Stimulated activated CD4-positive, alpha-beta T cell treated with anti-CD3 and anti-CD28 coated beads, Interleukin-2, amount 100 ng/mL, for 48 hours (primary cell): ENCODE measurements around the gene UBA3.

Experiments
- DNase-seq, 2 donors: peaks; one replicate each; pipeline ENCODE4 v3.0.0-alpha.2; 2020

Gene UBA3

DNA sequence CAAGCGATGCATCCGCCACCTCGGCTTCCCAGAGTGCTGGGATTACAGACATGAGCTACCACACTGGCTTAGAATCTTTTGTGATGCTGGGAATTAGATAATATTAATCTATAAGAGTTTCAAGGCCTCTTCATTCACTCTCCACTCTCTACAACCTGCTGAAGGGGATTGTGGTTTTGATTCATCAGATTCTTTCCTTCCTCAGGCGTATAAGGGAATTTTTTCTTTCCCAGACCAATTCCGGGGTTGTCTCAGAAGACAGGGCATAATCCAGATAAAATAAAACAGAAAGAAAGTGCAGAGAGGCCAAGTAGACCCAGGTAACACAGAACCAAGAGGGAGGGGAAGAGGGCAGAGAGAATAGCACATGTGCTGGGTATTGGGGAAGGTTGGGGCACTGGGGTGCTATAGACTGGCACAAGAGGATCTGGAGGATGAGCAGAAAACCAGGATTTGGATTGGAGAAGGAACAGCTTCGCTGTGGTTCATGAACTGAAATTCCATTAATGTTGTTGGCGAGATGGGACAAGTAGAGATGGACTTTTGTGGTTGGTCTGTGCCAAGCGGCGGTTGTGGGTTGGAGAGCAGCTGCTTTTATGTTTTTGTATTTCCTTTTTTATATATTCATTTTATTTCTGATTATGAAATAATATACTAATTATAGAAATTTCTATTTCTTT, 17.4 kb upstream of the UBA3 start:
- no peak for DNase-seq

DNA sequence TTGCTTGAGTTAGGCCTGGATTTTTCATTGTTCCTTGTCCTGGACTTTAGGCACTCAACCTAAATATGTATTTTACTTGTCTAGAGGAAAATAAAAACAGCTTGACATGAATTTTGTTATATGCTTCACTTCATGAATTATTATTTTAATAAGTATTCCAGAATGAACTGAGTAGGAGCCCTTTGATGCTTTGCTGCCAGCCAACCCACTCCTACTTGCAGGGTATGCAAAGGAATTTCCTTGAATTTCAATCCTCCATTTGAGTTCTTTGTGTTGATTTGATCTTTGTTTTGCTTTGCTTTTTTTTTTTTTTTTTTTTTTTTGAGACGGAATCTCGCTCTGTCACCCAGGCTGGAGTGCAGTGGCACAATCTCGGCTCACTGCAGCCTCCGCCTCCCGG, 16.1 kb upstream of the UBA3 start:
- DNase-seq = no peak

DNA sequence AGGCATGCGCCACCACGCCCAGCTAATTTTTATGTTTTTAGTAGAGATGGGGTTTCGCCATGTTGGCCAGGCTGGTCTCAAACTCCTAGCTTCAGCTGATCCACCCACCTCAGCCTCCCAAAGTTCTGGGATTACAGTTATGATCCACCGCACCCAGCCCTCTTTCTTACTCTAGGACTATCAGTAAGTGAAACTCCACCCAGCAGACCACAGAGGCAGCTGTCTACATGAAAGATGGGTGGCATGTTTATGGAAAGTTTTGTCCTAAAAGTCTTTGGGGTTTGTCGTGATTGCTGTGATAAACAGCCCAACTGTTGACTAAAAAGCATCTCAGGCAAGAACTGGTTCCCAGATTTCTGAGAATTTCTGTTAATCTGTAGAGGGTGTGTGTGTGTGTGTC, 15.5 kb upstream of the UBA3 start:
- no peak for DNase-seq

DNA sequence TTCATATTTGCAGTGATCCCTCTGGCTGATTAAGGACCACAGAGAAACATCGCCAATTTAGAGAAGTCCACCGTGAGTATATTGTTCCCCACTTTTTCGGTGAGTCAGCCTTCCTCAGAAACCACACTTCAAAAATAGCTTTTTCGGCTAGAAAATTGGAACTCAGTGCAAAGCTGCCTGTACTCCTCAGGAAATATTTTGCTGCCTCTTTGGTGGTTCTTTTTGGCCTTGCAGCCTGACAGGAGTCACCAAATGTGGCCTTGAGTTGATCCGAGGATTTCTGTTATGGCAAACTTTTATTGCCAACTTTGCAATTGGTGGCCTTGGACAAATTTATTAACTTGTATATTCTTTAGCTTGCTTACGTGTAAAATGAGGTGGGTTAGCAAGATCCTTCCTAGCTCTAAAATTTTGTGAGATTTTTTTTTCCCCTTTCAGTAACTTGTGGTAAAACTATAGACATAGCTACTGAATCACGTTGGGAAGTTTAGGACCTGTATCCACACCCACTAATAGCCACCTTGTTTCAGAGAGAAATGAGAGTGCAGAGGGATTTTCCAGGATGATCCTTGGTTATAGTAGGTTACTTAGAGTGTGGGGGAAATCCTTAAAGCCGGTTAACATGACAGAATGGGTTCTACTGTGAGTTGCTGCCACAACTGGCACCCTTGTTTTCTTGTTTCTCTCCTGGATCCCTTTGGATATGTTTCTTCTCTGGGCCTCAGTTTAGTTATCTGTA, 14.5 kb upstream of the UBA3 start:
- no peak for DNase-seq

DNA sequence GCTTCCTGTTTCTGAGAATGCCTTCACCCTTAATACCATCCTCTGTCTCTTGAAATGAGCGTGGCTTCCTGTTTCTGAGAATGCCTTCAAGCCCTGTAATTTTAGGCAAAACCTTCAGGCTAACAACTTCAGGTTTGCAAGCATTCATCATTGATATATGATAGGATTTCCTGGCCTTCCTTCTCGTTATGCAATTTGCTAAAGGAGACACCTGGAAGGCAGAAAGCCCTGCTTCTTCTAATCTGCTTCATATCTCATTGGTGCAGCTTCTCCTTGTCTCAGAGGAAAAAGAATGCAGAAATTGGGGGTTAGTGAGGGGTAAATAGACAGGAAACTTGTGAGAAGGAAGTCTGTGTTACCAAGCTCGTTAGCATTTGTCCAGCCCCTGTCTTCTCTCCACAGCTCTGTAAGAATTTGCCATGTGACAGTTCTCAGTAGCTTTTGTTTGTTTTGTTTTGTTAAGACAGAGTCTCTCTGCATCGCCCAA, 11.9 kb upstream of the UBA3 start:
- DNase-seq = no peak

DNA sequence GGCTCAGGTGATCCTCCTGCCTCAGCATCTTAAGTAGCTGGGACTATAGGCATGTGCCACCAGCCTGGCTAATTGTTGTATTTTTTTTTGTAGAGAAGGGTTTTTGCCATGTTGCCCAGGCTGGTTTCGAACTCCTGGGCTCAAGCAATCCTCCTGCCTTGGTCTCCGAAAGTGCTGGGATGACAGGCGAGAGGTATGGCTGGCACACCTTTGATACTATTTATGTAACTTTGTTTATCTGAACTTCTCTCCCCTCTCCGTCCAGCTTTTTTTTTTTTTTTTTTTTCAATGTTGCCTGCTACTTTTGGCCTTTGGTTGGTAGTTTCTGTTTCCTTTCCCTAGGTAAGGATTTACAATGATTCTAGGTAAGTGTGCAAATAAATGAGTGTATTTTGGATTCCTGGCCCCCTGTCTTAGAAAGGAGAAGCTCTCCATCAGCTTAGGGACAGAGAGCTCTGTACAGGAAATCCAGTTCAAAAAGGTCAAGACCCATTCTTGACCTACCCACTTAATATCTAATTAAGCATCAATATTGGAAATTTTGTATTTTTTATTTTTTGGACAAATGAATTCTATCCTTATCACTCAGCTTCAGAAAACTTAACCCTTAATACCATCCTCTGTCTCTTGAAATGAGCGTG, 11.3 kb upstream of the UBA3 start:
- no peak for DNase-seq

DNA sequence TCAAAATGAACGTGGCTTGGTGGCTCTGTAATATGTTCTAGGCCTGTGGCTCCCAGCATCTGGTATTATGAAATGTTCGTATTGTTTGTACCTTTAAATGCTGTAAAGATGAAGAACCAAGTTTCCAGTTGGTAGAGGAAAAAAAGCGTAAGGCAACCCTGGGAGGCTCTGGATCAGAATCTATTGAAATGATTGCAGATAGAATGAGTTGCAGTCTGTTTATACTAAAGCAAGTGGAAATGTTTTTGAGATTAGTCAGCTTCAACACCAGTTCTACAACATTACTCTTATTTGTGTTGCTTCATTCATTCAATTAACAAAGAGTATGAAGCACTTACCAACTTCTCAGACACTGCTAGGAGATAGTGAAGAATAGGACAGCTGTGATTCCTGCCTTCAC, 9.9 kb upstream of the UBA3 start:
- DNase-seq = no peak

DNA sequence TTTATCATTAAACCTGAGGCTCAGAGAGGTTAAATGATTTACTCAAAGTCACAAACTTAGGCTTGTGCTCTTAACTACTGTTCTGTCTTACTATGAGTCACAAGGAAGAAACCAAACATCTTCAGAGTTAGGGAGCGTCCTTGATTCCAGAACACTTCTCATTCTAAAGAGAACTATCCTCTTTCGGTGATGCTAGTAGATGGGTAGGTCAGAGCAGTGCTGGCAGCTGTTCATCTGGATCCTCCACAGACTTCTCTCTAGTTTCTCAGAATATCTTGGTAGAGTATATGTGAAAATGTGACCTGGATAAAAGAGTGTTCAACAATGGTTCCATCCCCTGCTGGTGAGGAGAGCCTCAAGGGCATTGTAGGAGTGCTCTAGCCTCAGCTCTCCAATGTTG, 7.9 kb upstream of the UBA3 start:
- no peak for DNase-seq

DNA sequence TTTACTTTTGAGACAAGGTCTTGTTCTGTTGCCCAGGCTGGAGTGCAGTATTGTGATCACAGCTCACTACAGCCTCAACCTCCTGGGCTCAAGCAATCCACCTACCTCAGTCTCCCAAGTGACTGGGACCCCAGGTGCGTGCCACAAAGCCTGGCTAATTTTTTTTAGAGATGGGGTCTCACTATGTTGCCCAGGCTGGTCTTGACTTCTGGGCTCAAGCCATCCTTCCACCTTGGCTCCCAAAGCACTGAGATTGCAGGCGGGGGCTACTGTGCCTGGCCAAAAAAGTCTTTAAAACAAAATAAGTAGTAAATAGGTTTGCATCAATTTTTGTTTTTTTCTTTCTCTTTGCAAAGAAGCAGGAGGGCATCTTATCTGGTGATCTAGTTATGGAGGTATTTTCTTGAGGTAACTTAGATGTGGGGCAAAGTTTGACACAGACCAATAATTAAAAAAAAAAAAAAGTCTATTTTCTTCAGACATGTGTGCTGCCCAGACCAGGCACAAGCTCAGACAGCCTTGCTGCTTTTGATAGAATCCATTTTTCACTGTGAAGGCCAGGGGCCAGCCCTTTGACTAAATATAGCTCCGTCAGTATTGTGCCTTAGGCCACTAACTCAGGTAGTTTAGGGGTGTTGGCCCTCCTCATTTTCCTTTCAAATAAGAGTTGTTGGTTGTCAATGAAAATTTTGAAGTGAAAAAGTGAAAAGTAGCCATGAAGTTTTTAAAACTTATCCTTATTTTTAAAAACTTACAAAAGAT, 7.0 kb upstream of the UBA3 start:
- DNase-seq = no peak

DNA sequence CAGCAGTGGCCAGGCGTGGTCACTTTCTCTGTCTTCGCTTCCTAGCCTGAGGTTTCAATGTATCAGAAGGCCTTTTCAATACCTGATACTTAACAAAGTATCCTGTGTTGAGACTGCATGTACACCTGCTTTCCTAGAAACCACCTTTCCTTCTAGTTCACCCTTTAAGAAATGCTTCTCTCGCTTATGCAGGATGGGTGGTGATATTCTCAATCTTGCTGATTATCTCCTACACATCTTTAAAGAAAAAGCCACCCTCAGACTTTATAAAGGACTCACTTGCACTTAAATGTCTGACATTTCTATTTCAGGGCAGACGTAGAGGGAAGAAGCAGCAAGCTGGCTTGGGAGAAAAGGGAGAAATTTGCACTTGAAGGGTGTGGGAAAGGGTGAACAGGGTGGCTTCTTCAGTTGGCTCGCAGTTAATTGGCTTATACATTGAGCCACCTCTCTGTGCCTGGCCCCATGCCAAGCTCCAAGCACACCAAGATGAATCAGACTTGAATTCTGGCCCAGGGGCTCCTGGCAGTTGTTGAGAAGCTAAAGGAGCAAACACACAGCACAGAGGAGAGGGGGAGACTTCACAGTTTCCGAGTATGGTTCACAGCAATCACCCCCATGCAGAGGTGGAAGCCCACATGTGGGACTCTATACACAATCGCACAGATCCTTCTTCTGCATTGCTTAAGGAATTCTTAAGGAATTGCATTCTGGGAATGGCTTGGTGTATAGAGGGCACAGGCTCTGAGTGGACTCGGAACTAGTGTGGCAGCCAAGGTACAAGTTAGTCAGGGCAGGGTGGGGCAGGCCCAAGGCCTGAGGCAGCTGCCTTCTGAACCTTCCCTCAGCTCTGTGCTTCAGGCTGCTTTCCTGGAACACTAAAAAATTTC, 5.9 kb upstream of the UBA3 start:
- DNase-seq = peak; percentile 72 to 74

DNA sequence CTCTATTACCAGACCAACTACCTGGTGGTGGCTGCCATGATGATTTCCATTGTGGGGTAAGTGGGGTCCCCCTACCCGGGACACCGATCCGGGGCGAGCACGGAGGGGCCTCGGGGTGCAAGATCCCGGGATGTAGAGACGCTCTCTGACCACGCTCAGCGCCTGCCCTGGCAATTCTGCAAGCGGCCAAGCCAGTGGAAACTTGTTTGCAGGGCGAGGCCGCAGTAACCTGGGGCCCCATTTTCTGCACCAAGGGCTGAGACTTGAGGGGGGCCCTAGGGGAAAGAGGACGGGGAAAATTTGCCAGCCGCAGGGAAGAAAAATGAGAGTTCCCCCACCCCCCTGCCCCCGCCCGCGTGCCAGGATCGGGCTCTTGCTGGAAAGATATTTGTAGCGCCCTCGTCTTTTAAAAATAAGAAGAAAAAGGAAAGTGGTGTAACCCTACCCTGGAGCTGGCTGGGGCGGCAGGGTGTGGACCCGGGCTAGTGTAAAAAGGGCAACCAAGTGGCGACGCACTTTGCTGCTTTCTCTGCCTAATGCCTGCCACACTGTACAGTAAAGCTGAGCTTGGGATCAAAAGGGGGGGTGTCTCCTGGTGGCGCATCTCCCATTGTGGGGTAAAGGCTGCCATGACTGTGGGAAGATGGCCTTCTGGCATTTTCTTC, 5.1 kb upstream of the UBA3 start:
- no peak for DNase-seq

DNA sequence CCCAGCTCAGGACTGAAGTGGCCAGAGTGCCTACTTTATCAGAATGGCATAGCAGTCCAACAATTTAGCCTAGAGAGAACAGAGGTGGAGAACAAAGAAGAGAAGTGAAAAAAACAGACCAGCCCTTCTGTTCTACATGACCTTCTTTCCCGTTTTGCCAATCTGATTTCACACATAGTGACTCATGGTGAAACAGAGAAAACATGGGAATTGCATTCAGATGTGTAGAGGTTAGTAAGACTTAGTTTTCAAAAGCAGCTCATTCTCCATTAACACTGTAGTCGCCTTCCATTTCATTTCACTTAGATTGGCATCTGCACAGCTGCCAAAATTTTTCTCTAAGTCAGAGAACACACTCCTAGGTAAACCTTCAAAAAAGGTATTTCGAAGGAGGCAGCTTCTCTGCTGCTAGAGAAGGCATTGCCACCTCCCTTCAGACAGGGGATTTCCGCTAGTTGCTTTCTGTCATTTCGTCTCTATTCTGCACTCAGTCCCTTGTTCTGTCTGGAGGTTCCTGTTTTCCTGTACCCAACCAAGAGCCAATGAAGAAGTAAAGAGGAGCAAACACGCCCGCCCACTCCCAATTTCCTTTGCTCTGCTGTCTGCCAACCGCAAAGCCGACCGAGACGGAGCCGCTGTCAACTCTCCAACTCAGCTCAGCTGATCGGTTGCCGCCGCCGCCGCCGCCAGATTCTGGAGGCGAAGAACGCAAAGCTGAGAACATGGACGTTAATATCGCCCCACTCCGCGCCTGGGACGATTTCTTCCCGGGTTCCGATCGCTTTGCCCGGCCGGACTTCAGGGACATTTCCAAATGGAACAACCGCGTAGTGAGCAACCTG, 4.4 kb upstream of the UBA3 start, which contains the start of gene ARL6IP5:
ARL6IP5 (plus strand) TSS at position 612 of the 842 bp plus-strand sequence; CDS start at position 723, 111 bp downstream.
- DNase-seq = peak; percentile 83 to 84

DNA sequence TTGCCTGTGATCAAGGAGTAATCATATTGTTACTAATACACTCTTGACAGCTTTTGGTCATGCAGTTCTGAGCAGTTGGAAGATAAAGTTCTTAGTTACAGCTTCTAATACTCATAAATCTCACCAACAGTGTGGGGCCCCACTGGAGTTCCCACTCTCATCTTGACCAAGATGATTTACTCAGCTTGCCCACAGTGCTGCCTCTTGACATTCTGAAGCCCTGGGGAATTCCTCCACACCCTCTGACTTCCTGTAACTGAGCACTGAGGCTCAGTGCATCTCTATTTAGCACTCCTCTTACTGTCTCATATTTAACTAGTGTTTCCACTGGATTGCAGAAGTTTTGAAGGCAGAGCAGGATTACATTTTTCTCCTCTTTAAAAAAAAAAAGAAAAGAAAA, 2.6 kb upstream of the UBA3 start:
- peak; percentile 59 to 63 for DNase-seq

DNA sequence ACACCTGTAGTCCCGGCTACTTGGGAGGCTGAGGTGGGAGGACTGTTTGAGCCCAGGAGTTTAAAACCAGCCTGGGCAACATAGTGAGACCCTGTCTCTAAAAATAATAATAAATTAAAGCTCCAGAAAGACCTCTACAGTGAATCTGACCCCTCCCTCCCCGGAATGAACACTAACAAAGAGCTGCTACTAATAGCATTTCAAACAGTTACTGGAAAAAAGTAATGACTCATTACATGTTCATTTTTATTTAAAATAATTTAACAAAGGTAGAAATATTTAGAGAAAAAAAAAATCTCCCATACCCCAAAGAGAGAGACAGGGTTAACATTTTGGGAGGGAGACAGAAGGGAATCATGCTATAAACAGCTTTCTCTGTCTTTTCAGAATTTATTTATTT, 2.2 kb upstream of the UBA3 start:
- DNase-seq = no peak

DNA sequence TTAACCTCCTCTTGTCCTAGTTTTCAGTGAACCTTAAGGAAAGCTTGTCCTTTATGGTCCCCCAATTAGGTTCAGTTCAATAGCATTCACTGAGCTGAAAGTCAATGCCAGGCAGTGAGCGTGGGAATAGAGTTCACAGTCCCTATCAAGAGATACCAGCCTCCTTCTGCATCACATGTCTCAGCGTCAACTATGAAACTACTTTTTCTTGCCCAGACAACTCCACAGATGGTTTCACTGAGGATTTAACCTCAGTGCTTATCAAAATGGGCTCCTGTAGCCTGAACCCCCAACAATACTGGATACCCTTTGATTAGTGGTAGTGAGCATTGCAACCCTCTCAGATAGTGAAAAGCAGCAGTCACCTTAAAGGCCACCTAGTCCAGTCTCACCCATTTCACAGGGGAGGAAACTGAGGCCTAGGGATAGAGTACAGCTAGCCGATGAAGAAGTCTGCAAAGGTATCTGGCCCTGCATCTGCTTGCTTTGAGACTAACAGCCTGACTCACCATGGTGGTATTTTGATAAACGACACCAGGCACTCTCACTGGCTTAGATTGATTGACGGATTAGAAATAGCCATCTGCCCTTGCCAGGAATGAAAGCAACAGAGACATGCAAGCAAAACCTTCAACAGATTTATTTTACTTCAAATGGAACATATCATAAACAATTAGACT, 1.6 kb upstream of the UBA3 start:
- DNase-seq = no peak

DNA sequence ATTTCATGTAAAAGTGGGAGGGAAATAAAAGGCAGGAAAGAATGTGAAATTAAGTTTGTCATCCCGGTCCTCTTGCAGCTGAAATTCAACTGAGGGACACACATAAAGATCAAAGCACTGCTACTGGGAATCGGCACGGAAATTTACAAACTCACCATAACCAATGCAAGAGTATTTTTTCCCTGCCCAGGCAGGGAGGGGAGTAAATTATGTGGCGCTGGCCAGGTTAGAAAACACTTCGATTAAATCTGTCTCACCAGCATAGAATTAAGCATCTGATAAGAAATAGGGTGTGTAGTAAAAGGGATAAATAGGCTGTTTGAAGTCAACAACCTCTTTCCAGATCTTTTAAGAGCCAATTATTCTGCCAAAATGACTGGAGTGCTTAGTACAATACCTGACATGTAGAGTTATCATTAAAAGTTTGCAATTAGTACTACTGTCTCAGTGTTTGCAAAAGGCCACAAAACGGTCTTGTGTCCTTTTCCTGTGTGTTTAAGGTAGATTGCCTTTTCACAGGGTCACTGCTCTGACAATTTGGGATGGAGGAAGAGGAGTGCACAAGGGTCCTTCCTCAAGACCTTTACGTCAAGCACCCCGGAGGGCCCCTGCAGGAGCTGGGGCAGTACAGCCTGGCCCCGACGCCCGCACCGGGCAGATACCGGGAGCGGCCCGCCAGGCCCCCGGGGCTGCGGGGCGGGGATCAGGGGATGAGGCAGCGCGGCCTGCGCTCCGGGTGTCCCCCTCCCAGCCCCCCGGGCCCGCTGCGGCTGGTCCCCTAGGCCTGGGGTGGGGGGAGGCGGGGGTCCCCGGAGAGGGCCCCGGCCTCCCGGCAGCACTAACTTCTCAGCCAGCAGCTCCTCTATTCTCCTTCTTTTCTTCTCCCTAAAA, 651 bp downstream of the UBA3 start:
- DNase-seq = no peak

DNA sequence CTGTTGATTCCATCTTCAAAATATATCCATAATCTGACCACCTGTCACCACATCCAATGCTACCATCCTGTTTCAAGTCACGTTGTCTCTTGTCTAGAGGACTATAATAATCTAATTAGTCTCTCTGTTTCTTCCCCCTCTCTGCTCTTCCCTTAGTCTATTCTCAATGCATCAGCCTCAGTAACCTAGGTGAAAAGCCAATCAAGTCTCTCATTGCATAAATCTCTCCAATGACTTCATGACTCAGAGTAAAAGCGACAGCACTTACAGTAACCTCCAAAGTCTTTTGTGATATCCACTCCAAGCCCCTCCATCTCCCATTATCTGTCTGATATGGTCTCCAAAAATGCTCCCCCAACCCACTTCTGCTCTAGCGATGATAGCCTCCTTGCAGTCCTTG, 7.2 kb downstream of the UBA3 start:
- DNase-seq = no peak

DNA sequence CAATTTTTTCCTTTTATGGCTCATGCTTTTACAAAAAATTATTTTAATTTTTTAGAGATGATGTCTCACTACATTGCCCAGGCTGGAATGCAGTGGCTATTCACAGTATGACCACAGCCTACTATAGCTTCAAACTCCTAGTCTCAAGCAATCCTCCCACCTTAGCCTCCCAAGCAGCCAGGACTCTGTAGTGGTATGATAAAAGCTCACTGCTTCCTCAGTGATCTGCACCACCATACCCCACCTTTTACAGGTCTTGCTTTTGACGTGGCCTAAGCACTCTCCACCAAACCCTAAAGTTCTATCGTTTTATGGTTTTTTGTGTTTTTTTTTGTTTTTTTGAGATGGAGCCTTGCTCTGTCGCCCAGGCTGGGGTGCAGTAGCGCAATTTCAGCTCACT, 14.0 kb downstream of the UBA3 start:
- no peak for DNase-seq
